ENCODE results near the gene CASP7.
A peak's percentile ranks its signal among the peaks of the same experiment; 100 is the strongest.
"Not testable (repeated sequence)": the region's sequence is repeated elsewhere in the genome, so short reads cannot be mapped to it uniquely, and the experiment has no call there.

CASP7 gene

DNA sequence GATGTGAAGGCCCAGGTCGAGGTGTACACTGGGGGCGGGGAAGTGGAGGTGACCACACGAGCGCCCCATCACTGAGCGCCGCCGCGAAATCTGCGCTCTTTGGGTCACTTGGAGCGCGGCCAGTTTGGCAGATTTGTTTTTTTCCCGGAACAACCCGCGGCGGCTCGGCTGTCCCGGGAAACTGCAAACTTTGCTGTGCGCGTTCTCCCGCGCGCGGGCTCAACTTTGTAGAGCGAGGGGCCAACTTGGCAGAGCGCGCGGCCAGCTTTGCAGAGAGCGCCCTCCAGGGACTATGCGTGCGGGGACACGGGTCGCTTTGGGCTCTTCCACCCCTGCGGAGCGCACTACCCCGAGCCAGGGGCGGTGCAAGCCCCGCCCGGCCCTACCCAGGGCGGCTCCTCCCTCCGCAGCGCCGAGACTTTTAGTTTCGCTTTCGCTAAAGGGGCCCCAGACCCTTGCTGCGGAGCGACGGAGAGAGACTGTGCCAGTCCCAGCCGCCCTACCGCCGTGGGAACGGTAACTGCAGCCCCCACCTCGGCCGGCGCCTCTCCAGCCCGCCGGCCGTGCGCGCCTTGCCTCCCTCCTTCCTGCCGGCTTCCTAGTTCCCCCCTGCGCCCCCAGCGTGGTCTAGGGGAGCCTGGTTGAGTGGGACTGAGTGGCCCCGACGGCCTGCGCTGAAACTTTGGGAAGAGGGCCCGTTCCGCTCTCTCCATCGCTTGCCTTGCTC is at the start of gene CASP7:
TSS of gene CASP7 (plus strand) at position 450 of the 727 bp plus-strand sequence. CDS start 17,582 bp downstream, outside the sequence.
- peak; percentile 71 for DNase-seq (ENCODE audit: low spot score)

DNA sequence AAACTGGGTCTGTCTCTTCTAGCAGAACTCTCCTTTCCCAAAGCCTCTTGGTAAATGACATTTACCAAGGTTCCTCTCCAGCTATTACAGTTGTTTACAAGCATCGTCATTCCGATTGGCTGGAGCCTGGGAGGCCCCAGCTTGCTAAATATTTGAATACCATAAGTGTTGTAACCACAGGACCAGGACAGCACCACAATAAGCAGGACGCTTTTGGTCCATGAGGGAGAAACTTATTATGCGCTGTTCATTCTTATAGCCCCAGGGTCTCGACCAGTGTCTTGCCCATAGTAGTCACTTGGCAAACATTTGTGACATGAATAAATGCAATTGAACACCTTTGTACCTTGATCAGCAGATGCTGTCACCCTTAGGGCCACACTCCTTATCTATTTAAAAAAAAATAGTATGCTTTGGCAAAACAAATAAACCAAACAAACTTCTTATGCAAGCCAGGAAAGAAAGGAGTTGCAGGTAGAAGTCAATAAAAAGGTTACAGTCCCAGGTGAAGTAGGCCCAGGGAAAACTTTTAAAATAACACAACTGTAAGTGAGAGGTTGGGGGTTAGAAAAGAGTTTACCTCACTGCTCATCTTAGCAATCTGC is 48.7 kb upstream of the CASP7 start:
- no peak for DNase-seq (ENCODE audit: low spot score)

DNA sequence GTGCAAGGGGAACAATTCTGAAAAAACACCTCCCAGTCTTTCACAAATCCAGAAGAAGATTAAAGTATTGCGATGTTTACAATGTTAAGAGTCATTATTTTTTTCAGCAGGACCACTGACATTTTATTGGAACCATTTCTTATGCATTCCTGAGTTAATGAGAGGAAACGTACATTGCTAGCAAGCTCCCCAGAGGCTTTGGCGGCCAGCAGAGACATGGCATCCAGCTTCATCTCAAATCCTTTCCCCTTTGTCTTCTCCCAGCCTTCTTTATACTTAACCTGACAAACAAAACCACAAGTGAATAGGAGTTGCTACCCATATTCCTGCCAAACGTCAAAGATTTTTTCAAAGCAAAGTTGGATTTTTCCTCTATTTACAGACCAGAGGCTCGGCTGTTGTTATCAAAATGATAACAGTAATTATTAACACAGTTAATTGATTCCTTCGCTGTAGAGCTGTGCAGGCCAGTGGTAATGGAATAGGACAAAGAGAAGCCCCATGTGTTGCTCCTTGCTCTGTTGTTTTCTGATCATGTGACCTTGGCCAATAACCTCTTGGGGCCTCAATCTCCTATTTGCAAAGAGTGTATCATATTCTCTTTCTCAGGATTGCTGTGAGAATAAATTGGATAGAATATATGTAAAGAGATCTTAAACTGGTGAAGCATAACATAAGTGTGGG is 47.9 kb upstream of the CASP7 start:
- no peak for DNase-seq (ENCODE audit: low spot score)

DNA sequence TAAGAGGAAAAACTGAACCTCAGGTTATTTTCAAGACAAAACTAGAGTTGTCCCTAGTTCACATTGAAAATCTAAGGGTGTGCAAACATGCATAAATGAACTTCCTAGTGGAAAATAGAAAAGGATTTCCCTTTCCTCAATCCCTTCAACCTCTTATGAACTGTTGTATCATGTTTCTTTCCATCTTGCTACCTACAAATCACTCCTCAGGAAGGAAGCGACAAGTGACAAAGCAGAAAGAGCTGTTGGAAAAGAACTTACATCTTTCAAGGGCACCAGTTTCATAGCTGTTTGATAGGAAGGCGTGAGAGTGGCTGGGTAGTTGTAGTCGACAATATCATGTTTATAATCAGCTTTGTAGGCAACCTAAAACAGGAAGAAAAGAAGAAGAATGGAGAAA is 39.7 kb upstream of the CASP7 start:
- no peak for DNase-seq (ENCODE audit: low spot score)

DNA sequence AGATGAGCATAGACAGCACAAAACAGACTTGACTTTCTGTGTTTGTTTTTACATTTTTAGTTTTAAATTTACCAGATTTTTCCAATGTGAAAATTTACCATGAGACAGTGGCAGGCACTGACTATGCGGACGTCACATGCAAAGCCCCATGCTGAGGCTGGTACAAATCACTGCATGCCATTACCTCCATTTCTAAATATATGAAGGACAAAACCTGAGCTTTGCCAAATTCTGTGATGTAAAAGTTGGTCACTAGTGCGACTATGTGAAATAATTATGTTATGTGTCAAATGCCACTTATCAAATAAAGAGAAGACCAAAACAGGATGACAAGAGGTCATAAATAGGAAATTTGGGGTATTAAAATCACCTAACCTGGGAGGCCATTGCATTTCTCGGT is 38.0 kb upstream of the CASP7 start:
- no peak for DNase-seq (ENCODE audit: low spot score)

DNA sequence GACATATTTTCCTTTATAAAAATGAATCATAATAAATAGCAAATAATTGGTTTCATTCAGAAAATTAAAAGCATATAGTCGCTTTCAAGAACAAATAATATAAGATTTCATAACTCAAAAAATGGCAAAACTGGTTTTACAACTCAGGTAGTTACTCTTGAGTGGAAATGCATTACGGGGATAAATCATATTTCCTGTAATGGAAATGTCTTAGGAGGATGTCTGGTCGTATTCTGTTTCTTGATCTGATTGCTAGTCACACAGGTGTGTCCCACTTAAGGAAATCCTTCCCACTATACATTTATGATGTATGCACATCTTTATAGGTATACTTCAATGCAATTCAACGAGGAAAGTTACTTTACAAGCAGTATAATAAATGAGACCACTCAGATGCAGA is 36.5 kb upstream of the CASP7 start:
- no peak for DNase-seq (ENCODE audit: low spot score)

DNA sequence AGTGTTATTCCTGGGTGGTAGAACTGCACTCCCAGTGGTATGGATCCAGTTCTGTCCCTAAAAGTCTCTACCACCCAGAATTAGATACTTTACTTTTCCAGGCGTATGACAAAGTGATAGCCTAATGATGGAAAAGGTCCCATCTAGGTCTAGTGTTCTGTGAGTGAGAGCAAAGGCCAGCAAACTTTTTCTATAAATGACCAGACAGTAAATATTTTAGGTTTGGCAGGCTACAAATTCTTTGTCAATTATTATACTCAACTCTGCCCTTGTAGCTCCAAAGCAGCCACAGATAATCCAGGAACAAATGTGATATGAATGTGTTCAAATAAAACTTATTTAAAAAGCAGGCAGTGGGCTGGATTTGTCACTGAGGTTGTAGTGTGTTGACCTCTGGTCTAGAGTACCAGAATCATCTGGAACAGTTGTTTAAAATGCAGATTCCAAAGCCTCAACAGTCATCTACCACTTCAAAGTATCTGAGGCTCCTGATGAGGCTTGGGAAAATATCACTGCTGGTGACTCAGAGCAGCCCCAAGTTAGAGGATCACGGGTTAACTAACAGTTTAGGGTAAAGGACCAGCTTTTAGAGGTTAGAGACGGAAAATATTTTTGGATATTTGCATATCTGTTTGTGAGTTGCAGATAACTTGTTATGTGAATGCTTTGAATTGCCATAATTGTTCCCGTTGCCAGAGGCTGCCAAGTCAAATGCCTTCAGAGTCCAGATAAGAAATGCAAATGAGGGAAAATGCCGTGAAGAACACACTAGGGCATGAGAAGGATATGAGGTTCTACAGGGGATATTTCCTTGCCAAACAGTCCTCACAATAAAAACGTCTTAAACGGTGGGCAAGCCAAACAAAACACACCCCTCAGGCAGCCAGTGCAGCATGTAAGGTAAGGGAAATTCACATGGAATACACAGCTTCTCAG is 35.3 kb upstream of the CASP7 start:
- DNase-seq (ENCODE audit: low spot score) = no peak

DNA sequence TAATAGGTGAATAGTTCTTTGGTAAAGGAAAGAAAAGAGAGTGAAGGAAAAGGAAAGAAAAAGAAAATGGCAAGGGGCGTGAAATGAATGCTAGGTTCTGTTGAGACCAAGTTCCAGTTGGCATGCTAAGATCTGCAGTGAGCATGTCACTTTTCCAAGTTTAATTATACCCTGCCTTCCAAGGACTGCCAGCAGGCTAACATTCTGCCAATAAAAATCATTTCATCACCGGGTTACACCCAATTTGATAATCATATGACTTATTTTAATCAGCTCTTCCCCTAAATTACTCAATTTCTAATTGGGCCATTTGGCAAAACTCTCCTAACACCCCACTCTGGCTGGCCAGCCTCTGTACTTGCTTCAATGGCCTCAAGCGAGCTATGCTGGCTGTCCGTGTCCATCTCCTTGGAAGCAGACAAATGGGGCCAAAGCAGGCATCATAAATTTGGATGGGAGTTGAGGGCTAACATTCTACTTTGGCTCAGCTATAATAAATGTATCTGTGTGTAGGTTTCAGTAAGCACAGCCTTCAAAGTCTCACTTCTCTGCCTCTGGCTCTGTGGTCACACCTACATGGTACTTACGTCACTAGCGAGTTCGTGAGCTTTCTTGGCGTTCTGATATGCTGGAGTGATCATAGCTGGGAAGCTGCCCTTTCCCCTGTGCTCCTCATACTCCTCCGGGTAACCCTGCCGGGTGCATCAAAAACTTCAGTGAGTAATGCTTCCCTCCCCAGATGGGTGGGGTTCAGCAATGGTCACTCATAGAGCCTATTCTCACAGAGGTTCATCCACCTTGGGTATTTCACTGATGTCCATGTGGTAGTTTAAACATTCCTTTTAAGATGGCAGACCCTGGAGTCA is 33.1 kb upstream of the CASP7 start:
- peak; percentile 61 for DNase-seq (ENCODE audit: low spot score)

DNA sequence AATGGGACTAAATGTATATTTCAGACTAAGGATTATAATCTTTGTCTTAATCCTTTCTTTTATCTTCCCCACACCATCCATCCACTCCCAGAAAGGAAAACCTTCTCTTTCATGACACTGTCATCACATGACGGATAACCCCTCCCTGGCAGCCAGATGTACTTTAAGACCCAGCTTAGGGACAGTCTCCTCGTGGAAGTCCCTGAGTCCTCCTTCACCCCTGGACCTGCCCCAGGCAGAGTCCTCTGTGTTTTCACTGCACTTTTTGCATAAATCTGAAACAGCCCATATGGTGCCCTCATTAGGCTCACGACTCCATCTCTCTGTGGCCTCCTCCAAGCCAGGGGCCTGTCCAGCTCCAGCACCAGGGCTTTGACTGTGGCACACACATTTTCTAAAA is 31.9 kb upstream of the CASP7 start:
- DNase-seq (ENCODE audit: low spot score) = no peak

DNA sequence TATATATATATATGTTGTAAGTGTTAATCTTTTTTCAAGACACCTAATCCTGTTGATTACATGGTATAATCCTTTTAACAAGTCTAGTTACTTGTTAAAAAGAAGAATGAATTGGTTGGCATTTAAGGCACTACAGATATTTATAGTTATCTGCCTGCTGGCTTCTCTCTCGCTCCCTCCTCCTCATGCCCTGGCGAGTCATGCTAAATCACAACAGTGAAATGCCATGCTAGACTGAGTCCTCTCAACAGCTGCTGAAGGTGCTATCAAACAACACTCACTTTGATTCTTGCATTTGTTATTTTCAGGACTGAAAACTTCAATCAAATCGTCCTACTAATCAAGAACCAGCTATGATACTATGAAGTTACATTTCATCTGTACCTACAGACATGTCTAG is 31.2 kb upstream of the CASP7 start:
- no peak for DNase-seq (ENCODE audit: low spot score)

DNA sequence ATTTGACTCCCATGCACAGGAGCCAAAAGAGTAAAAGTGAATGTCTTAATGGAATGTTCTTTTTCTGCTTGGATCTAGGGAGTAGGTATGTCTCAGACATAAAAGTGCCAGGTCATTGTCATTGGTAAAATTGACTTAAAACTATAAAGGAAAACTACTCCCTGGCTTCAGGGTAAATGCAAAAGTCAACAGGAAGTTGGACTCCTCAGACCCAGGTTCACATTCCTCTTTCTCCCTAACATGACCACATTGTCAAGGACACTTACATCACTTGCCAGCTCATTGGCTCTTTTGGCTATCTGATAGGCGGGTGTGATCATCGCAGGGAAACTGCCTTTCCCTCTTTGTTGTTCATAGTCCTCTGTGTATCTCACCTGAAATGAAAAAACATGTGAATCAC is 29.5 kb upstream of the CASP7 start:
- no peak for DNase-seq (ENCODE audit: low spot score)

DNA sequence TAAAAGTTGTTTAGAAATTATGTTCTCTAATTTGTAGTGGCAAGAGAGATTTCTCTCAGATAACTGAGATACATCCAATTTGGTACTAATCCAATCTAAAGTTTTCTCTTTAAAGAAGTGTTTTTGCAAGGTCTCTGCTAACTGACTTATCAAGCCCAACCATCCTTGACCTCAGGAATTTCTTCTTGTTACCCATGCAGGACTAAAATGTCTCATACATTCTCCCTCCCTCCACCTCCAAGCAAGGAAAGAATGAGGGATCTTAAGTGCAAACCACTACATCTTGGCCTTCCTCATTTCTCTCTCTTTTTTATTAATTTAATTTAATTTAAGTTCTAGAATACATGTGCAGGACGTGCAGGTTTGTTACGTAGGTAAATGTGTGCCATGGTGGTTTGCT is 28.7 kb upstream of the CASP7 start:
- no peak for DNase-seq (ENCODE audit: low spot score)

DNA sequence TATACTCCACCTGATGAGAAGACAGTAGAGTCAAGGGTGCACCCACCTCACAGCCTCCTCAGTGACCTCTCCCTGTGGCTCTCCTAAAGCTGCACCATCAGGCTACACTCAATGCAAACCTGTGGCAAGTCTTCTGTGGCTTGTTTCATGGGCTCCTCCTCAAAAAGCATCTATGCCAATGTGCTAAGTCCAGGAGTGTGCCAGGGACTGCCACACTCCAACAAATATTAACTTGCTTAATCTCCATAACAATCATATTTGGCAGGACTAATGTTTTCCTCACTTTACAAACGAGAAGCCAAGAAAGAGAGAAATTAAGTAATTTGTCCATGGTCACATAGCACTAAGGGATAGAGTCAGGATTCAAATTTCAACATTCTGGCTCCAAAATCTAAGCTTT is 27.8 kb upstream of the CASP7 start:
- DNase-seq (ENCODE audit: low spot score) = no peak

DNA sequence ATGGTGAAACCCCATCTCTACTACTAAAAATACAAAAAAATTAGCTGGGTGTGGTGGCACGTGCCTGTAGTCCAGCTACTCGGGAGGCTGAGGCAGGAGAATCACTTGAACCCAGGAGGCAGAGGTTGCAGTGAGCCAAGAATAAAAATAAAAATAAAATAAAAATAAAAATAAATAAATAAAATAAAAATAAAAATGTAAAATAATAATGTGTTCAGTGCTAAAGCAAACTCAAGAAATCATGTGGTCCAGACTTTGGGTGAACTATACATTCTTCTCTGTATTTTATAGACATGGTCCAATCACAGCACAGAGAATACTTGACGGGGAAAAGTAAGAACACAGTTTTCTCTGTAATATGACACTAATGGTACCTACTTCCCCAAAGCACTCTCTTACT is 27.3 kb upstream of the CASP7 start:
- DNase-seq (ENCODE audit: low spot score) = not testable (repeated sequence)

DNA sequence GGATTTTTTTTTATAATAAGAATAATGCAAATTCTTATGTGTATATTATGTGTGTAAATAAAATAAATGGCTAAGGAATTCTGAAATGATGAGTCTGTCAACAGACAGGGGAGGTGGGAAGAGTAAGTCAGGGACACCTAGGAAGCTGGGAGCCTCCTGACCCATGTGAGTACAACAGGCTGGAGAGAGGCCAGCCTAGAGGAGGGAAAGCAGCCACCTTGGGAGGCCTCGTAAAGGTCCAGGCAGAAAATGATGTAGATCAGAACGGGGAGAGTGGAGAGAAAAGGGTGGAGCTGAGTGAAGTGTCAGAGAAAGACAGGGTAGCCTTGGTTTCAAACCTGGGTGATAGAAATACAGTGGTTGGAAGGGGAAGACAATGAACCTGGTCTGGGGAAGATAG is 22.8 kb upstream of the CASP7 start:
- no peak for DNase-seq (ENCODE audit: low spot score)

DNA sequence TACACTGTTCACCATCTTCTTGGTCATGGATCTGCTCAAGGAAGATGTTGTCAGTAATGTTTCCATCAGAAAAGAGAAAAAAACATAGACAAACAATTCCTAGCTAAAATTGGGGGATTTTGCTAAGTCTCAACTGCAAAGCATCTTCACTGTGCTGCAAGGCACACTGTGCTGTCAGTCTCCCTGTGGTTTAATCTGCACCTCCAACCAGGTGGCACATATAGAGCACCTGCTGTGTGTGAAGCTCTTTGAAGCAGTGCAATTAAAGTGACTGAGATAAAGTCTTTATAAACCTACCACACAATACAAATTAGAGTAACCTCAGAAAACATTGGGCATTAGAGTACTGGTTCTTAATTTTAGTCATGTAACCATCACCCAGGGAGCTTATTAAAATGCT is 22.2 kb upstream of the CASP7 start:
- no peak for DNase-seq (ENCODE audit: low spot score)

DNA sequence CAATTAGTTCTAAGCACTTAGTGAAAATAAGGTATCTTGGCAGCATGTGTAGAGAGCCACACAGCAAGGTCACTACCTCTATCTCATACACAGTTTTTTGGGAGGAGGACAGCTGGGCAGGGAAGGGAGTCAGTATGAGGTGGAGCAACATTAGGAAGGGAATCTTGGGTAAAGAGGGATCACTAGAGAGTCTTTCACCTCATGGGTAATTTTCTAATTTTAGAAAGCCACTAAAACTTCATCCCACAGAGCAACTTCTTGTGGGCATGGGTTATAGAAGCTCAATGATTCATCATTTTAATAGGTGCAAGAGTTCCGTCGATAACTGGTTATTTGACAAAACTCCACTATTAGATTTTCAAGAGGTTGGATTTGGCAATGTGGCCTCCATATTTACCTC is 18.4 kb upstream of the CASP7 start:
- no peak for DNase-seq (ENCODE audit: low spot score)

DNA sequence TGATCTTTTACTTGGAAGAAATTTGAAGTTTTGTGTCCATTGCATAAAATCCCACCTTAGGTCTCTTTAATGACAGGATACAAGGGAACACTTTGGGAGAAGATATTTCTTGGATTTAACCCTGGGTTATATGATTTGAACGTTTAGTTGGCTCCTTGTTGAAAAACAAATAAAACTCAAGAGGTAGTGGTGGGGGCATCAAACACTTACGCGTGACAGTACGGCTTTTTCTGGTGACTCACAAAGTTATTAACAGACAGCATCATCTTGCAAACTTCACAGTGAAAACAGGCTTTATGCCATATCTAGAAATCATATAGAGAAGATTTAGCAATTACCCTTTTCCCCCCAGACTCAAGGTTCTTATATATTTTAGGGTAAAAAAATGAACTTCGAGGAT is 16.6 kb upstream of the CASP7 start:
- DNase-seq (ENCODE audit: low spot score) = no peak

DNA sequence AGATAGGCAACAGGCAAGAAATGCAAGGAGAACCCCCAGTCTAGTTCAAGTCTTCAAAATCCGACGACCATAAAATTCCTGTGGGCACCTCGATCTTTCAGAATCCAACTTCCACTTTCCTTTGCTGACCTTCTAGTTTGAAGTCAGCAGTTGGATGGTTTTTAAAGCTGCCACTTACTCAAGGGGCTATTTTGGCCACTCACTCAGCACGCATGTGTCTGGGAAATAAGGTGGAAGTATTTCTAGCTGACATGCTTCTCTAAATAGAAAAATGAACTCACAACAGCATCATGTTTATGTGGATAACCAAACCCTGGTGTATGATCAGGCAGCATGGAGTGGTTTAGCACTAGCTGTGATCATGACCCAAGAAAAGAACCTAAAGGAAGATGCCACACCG is 15.8 kb upstream of the CASP7 start, which contains the start of gene NRAP:
TSS of gene NRAP (minus strand) at position 134 of the 400 bp plus-strand sequence. CDS start 159 bp downstream, outside the sequence.
- DNase-seq (ENCODE audit: low spot score) = no peak

DNA sequence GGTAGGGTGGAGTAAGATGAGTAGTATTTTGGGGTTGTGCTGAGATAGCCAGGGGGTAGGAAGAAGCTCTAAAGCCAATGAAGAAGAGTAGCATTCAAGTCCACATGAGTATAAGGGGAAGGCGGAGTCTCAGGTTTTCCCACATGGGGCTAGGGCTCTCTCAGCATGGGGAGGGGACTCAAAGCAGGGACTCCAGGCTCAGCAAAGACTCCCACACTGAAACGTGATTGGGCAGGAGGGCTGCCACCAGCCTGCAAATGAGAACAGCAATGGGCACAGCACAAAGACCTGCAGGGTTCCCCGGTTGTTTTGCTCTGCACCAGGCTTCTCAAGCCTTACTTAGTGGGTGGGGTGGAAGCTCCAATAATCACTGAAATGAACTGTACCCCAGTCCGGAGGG is 14.4 kb upstream of the CASP7 start:
- DNase-seq (ENCODE audit: low spot score) = no peak

DNA sequence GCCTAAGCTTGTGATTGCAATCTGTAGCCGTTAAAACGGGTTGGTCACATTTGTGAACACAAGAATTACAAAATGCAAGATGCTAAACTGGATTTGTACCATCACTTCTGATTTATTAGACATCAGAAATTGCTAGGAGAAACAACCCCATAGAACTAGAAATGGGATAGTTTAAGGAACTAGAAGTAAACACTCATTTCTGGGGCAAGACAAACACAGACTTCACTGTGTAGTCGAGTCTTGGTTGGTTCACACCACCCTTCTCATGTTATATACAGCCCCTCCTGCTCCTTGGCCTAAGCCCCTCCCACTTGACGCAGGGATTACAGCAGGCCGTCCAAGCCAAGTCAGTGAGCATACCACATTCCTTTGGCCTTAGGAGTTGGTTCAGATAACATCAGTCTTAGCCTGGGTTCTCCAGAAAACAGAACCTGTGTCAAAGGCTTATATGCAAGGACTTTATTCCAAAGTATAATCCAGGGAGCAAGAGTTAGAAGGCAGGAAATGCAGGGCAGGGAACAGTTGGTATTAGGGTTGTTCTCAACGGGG is 13.8 kb upstream of the CASP7 start:
- no peak for DNase-seq (ENCODE audit: low spot score)
